Renal cortical epithelial cell (primary cell): ENCODE data around the gene SGPL1. TPM values are rescaled to one million over a fixed set of nuclear protein-coding genes. Genes with fewer than 3 reads are reported as not detected.

Source experiments
- DNase-seq: peaks from one replicate; pipeline ENCODE4 v3.0.0-alpha.2; 2011; ENCODE audit warnings: low read depth
- total RNA-seq: library from RNA; depleted of rRNA; stranded (reverse); fragments of >200 nt; gene quantifications from 2 replicates; pipeline ENCODE4 v1.2.3, GENCODE V29; 2014

Gene SGPL1
- total RNA-seq, 1 donor from 2014 or later, result 90.7 TPM

- DNase-seq, result no peak
These were observed 35.4 kb upstream of the SGPL1 start for GRCh38 chr10:70780370-70780760.

GRCh38 chr10:70780772-70781171 is 35.0 kb upstream of the SGPL1 start:
- no peak for DNase-seq

DNA sequence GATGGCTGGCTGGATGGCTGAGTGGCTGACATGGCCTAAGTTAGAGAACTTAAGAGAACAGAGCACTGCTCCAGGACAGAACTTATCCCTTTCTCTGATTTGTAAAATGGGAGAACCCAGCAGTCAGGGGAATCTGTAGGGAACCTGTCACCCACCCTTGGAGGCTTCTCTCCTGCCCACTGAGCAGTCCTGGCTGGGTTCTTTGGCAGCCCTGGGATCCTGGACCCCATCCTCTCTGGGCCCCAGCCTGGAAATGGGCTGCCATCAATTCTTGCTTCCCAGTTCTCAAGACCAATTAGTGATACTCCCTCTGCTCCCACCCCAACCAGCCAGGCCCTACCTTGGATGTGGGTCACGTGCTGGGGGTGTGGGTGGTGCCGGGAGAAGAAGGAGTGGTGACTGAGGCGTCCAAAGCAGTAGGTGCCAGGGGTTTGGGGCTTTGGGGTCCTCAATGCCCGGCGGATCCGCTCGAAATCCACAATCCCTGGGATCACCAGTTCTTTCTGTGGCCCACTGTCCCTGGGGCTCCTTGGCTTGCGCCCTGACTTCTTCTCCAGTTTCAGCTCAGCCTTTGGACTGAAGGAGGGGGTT is 34.2 kb upstream of the SGPL1 start:
- no peak for DNase-seq

DNA sequence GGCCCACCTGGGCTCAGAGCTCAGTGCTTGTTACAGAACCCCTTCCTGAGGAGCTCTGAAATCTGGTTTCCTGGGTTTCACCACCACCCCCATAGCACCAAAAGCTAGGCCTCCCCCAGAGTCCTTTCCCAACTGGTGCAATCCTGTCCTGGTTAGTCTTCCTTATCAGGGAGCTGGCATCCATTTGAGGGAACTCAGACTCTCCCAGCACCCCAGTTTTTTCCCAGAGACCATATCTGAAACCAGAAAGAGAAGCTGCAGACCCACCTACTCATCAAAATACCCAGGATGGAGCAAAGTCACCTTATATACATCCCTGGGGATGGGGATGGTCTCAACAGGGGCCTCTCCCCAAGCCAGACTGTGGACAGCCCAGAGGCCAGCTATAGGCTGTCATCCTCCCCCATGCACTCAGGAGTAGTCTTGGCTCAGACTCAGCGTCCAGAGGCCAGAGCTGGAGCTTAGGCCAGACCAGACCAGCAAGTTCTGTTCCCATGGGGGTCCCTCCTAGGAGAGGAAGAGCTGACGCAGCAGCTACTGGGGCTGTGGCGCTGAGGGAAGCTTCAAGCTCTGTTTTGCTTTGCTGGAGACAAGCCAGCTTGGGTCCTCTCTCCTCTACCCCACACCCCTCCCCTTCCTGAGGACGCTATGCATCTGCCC is 33.5 kb upstream of the SGPL1 start:
- DNase-seq, result no peak

- DNase-seq, result no peak
These were observed 32.7 kb upstream of the SGPL1 start for GRCh38 chr10:70782746-70783680.

- no peak for DNase-seq
These were observed 31.7 kb upstream of the SGPL1 start for GRCh38 chr10:70784016-70784415.

DNA sequence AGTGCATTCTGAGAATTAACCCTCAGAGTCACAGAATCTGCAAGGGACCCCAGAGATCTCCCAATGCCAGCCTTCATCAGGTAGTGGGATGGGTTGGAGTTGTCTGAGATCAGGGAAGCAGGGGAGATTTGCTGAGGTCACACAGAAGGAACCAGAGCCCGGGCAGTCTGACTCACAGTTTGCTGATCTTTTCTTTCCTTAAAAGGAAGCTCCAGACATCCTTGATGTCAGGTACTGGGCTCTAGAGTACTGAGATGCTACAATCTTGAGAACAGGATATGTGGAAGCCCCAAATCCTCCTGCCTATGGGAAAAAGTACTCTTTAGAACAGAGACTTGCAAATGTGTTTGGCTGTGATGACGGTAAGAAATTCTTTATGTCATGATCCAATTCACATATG is 31.3 kb upstream of the SGPL1 start:
- DNase-seq, result peak; percentile 29

DNA sequence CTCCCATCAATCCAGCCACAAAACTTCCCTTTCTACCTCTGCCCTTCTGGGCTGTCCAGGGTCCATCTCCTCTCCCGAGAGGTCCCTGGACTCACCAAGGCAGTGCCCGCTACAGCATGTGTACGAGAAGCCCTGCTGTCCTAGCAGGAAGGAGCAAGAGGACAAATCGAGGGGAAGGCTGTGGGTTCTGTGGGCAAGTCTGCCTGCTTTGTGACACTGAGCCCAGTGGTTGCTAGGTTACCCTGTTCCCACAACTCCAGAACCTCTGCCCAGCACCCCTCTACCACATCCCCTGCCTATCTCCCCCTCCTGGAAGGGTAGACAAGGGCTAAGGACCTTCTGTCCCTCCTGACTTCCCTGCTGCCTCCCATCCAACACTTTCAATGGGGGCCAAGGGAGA is 30.6 kb upstream of the SGPL1 start, which contains the start of gene TBATA:
Gene TBATA, minus strand, starts transcription at position 188 of the 400 bp plus-strand sequence. CDS start 1,998 bp downstream, outside the sequence.
- peak; percentile 33 for DNase-seq

- no peak for DNase-seq
These were observed 28.8 kb upstream of the SGPL1 start for GRCh38 chr10:70786799-70787415.

- DNase-seq, result no peak
These were observed 24.2 kb upstream of the SGPL1 start for GRCh38 chr10:70791386-70792039.

DNA sequence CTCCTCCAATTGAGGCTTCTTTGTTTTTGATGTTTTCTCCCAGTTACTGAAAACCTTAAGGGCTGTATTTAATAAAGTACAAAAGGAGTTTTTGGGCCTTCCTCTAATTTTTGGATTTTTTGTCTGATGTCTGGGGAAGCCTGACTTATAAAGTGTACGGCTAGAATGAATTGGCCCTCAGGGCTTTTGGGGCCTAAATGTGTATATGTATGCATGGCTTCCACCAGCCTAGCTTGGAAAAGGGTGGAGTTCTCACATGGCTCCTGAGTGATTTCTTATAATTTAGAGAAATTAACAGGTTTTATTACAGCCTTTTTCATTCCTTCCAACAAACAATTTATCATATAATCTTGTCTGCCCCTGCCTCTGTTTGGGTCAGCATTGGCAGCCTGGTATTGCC is 20.1 kb upstream of the SGPL1 start:
- no peak for DNase-seq

GRCh38 chr10:70797840-70798239 is 17.9 kb upstream of the SGPL1 start:
- DNase-seq, result no peak

DNA sequence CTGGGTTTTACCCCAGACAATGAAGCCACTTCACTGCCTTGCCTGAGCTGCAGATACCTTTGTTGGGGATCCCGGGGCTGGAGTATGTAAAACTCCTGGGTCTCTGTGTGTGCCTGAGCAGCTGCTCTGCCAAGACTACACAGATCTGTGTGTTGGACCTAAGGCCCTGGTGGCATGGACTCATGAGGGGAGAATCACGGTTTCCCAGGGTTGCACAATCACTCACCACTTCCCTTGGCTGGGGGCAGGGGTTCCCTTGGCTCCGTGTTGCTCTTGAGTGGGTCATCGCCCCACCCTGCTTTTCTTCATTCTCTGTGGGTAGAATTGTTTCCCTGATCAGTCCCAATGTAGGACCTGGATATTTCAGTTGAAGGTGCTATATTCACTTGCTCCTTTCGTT is 16.6 kb upstream of the SGPL1 start:
- peak; percentile 53 for DNase-seq

GRCh38 chr10:70801854-70802253 is 13.9 kb upstream of the SGPL1 start:
- DNase-seq, result no peak

- DNase-seq, result peak; percentile 75
These were observed 11.8 kb upstream of the SGPL1 start for GRCh38 chr10:70803775-70804420.

- peak; percentile 91 for DNase-seq
These were observed 11.3 kb upstream of the SGPL1 start for GRCh38 chr10:70804421-70804808.

- no peak for DNase-seq
These were observed 10.0 kb upstream of the SGPL1 start for GRCh38 chr10:70805619-70806215.

DNA sequence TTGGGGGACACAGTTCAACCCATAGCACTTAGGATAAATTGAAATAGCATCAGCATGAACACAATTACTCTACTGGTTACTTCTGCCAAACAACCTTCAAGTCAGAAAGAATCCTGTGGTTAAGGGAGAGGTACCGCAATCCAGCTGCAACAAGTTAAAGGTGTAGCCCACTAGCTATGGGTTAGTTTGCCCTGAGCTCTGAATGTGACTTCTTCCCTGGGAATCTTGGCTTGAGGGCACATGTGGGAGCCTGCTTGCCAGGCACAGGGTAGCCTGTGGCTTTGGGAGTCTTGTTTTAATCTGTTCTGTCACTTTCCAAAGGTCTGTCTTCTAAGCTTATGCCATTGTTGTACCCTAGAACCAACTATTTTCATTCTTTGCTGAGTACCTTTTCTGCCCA is 8.9 kb upstream of the SGPL1 start:
- DNase-seq, result no peak

DNA sequence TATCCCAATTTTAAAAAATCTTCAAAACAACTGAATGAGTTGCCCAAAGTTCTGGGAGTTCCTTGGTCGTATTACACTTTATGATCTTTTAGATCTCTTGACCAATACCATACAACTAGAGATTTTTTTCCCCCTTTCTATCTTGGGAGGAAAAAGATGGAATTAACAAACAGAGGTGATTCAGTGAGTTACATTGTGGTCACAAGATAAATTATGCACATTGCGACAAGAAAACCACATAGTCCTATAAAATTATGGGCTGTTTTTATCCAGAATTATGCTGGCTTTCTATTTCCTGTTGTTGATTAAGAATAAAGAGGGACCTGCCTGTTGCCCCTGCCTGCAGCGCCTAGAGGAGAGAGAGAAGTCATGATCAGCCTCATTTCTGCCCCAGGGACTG is 8.2 kb upstream of the SGPL1 start:
- DNase-seq, result no peak

DNA sequence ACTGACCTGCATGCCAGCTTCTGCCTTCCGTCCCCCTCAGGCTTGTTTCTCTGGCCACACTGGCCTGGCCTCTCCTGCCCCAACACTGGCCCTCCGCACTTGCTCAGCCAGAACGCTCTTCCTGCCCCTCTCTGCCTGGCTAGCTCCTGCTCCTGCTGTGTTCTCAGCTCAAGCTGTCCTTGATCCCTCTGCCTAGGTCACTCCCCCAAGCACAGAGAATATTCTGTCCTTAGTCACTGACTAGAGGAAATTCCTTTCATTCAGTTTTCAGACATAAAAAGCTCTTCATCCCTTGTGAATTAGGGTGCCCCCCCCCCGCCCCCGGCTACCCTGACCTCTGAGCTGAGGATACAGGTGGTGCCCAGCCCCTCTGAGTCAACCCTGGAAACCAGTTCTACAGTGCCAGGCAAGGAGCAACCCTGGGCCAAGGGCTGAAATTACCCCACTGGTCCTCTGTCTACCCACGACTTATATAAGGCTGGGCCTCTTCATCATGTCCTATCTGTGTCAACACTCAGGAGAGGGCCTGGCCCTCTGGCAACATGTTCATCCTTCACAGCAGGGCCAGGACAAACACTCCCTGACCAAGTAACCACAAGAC is 6.6 kb upstream of the SGPL1 start:
- DNase-seq, result no peak
